GM18508 (cell line): ENCODE data around the gene EHBP1.
"Not testable (repeated sequence)": the region's sequence is repeated elsewhere in the genome, so short reads cannot be mapped to it uniquely, and the experiment has no call there.

Experiments used
- ATAC-seq: cut with Tn5 transposase; IDR thresholded peaks from one replicate; pipeline ENCODE4 v1.9.1; 2021; ENCODE audit warnings: moderate number of reproducible peaks; ENCODE audit not compliant: insufficient read depth, unreplicated experiment

Gene EHBP1

DNA sequence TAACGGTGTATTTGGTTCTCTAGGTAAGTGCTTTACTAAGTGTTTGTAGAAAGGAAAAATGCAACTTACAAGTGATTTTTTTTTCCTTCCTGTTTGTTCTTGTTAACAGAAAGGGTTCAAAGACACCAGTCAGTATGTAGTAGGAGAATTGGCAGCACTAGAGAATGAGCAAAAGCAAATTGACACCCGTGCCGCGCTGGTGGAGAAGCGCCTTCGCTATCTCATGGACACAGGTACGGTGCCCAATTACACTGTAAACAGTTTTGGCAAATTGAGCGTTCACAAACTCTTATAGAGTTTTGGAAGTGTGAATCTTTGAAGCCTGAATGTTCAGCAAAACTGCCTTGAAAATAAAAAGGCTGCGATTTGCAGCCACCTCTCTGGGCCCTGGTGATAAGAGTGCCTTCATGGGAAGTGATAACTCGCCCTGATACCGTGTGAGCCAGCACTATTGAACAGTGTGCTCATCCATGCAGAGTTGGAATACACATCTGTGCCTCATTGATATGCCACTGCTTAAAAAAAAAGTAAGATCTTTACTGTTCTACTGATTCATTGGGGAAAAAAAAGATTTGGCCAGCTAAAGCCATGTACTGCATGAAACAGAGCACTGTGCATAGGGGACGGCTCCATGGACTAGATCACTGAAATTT, 291.1 kb downstream of the EHBP1 start:
- no peak for ATAC-seq

GRCh38 chr2:62998949-62999348, 293.4 kb downstream of the EHBP1 start:
- no peak for ATAC-seq

DNA sequence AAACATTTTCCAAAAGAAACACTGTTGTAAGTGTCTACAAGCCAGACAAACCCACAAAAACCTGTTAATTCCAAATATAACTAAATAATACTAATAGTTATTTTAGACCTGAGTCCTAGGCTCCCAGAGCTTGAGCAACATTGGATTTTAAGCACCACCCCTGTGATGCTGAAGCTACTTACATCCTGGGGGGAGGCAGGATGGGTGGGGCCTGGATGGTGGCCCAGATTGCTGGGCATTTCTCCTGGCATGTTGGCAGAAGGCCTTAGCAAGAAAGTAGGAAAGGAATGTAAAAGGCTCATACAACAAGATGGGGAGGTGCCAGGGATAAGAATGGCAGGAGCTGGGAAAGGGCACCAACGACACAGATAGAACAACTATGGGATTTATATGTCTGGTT, 294.4 kb downstream of the EHBP1 start:
- no peak for ATAC-seq

DNA sequence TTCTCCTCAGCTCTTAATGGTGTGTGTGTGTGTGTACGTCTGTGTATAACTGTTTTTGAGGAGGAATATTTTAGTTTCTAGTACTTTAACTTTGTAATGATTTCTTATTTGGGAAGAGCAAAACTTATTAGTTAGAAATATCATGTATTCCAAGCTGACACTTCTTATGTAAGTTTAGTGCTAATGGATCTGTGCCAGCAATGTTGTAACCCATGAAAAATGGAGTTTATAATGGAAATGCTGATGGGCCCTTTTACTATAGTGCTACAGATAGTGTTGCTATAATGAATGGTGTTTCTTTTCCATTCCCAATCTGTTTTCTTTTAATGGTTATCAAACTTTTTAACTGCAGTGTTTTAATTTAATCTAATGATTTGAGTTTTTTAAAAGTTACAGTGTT, 295.3 kb downstream of the EHBP1 start:
- no peak for ATAC-seq

- ATAC-seq: no peak
Observed at GRCh38 chr2:63001576-63001975, 296.1 kb downstream of the EHBP1 start.

- no peak for ATAC-seq
Observed at GRCh38 chr2:63003351-63003750, 297.8 kb downstream of the EHBP1 start.

- ATAC-seq: no peak
Observed at GRCh38 chr2:63007813-63008458, 302.4 kb downstream of the EHBP1 start.

DNA sequence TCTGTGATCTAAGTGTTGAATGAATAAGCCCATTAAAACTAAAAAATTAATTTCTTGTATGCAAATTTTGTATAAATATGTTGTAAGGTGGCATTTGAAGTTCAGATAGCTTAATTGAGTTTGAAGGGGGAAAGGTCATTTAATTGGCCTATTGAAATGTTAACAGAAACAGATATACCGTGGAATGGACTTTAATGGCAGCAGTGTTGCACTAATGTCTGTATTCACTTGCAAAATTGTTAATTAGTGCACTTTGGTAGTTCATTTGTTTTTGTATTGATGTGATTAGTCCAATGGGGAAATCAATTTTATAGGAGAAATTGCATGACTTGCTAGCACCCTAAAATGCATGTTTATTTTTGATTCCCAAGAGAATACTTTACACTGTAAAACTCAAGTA, 303.3 kb downstream of the EHBP1 start:
- ATAC-seq: no peak

DNA sequence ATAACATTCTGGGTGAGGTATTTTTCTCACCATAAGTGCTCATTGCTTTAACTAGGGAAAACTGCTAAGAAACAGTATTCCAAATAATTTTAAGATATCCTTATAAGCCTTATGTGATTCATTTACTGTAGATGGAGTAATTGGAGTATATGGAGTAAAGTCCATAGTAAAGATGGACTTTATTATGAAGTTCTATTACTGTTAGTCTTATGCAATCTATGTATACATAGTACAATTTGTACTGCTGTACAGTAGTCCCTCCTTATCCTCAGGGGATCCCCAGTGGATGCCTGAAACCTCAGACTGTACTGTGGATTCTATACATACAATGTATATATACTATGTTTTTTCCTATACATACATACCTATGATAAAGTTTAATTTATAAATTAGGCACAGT, 304.0 kb downstream of the EHBP1 start:
- no peak for ATAC-seq

GRCh38 chr2:63012541-63012940, 307.0 kb downstream of the EHBP1 start:
- no peak for ATAC-seq

GRCh38 chr2:63013438-63013837, 307.9 kb downstream of the EHBP1 start:
- ATAC-seq: no peak

- ATAC-seq: no peak
Observed at GRCh38 chr2:63015389-63015788, 309.9 kb downstream of the EHBP1 start.

GRCh38 chr2:63018439-63018838, 312.9 kb downstream of the EHBP1 start:
- no peak for ATAC-seq

DNA sequence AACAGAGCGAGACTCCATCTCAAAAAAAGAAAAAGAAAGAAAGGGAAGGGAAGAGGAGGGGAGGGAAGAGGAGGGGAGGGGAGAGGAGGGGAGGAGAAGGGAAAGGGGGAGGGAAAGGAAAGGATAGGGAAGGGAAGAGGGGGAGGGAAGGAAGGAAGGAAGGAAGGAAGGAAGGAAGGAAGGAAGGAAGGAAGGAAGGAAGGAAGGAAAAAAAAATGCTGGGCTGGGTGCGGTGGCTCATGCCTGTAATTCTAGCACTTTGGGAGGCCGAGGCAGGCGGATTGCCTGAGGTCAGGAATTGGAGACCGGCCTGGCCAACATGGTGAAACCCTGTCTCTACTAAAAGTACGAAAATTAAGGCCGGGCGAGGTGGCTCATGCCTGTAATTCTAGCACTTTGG, 314.2 kb downstream of the EHBP1 start:
- not testable (repeated sequence) for ATAC-seq

DNA sequence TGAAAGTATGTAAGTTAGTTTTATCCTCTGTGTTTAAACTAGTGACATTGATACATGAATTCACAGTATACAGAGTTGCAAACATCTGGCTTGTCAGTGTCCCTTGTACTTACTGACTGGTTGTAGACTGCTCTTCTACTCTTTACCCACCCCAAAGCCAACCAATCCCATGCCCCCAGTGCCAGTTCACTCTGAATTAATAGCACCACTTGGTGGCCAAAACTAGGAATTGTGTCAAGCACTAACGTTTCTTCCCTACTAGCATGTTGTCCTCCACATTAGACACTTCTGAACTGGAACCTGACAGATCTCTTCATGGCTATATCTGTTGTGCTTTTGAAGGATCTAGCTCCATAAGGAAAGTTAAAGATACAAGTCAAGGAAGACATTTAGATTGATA, 317.9 kb downstream of the EHBP1 start:
- no peak for ATAC-seq

GRCh38 chr2:63027220-63027619, 321.7 kb downstream of the EHBP1 start:
- no peak for ATAC-seq

- no peak for ATAC-seq
Observed at GRCh38 chr2:63029058-63029457, 323.5 kb downstream of the EHBP1 start.

- no peak for ATAC-seq
Observed at GRCh38 chr2:63034526-63034925, 329.0 kb downstream of the EHBP1 start.

DNA sequence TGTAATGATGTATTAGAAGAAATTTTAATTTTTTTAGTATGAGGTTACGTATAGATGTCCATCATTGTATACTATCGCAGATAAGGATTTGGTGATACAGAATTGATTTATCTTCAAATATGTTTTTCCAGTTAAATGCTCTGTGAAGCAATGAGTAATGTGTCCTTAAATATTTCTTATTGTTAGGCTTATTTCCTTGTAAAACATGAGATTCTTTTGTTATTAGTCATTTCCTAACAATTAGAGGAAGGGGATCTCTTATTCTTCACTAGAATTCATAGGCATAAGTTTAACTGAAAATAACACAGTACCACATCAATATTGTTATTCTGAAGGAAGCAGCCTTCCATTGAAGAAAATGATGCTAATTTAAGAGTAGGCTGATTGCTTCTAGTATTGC, 329.7 kb downstream of the EHBP1 start:
- no peak for ATAC-seq

DNA sequence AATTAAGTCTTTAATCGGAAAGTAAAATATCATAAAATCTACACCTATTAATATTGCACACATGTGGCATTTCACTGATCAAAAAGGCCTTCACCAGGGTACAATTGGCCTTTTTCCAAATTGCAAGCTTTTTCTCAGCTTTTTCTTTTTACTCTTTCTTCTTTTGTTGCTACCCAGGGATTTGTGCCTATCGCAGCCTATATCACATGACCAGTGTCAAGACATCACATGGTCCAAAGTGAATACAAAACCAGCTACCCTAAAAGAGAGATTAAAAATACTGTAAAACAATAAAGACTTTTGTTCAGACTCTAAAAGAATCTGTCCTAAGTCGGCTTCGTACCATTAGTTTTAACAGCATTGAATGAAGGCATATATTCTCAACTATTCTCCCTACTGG, 330.1 kb downstream of the EHBP1 start:
- ATAC-seq: no peak

- no peak for ATAC-seq
Observed at GRCh38 chr2:63038034-63038433, 332.5 kb downstream of the EHBP1 start.

DNA sequence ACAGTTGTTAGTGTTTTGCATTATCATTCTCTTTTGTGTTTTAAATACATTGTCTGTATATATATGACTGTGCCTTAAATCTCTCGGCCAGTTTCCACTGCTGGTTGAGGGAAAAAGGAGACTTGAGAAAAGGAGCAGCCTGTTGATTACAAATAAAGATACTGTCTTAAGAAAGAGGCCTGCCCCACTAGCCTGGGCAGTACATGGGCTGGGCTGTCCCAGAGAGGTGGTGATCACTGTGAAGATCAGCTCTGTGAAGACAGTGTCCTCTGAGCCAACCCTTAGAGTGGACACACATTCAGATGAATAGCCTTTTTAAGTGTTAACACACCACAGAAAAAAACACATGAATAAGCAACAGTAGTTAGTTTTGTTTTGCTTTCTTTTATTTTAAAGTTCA, 335.1 kb downstream of the EHBP1 start:
- no peak for ATAC-seq
